ENCODE measurements around the gene CRPPA.

DNA sequence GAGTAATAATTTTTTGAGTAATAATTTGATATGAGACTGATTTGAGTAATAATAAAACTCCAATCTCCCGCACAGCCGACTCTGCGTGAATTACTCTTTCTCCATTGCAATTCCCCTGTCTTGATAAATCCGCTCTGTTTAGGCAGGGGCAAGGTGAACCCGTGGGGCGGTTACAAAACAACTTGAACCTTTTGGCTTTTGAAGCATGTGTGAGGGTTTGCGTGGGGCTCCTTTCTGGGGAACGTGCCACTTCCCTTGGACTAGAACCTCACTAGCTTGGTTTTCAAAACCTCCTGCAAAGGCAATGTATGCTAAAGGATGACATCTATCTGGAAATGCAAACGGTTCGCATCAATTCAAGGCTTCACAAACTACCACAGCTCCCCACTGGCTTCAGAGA lies 1.5 kb downstream of the CRPPA start:
- TF ChIP-seq, protein P1, sequence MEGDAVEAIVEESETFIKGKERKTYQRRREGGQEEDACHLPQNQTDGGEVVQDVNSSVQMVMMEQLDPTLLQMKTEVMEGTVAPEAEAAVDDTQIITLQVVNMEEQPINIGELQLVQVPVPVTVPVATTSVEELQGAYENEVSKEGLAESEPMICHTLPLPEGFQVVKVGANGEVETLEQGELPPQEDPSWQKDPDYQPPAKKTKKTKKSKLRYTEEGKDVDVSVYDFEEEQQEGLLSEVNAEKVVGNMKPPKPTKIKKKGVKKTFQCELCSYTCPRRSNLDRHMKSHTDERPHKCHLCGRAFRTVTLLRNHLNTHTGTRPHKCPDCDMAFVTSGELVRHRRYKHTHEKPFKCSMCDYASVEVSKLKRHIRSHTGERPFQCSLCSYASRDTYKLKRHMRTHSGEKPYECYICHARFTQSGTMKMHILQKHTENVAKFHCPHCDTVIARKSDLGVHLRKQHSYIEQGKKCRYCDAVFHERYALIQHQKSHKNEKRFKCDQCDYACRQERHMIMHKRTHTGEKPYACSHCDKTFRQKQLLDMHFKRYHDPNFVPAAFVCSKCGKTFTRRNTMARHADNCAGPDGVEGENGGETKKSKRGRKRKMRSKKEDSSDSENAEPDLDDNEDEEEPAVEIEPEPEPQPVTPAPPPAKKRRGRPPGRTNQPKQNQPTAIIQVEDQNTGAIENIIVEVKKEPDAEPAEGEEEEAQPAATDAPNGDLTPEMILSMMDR (IDR thresholded peaks at IDR 0.05), result no peak
- no peak for TF ChIP-seq EZH2 (IDR thresholded peaks at IDR 0.05; ENCODE audit: borderline replicate concordance, insufficient read depth, low read depth, low read length, poor library complexity, severe bottlenecking)
